Stimulated activated CD4-positive, alpha-beta T cell treated with anti-CD3 and anti-CD28 coated beads, Interleukin-1b, Interleukin-23, amount 100 ng/mL, for 48 hours (primary cell): ENCODE results near the gene ADGRV1.

ENCODE experiments used
- DNase-seq: peaks from one replicate; pipeline ENCODE4 v3.0.0-alpha.2; 2020

The ADGRV1 gene, protein sequence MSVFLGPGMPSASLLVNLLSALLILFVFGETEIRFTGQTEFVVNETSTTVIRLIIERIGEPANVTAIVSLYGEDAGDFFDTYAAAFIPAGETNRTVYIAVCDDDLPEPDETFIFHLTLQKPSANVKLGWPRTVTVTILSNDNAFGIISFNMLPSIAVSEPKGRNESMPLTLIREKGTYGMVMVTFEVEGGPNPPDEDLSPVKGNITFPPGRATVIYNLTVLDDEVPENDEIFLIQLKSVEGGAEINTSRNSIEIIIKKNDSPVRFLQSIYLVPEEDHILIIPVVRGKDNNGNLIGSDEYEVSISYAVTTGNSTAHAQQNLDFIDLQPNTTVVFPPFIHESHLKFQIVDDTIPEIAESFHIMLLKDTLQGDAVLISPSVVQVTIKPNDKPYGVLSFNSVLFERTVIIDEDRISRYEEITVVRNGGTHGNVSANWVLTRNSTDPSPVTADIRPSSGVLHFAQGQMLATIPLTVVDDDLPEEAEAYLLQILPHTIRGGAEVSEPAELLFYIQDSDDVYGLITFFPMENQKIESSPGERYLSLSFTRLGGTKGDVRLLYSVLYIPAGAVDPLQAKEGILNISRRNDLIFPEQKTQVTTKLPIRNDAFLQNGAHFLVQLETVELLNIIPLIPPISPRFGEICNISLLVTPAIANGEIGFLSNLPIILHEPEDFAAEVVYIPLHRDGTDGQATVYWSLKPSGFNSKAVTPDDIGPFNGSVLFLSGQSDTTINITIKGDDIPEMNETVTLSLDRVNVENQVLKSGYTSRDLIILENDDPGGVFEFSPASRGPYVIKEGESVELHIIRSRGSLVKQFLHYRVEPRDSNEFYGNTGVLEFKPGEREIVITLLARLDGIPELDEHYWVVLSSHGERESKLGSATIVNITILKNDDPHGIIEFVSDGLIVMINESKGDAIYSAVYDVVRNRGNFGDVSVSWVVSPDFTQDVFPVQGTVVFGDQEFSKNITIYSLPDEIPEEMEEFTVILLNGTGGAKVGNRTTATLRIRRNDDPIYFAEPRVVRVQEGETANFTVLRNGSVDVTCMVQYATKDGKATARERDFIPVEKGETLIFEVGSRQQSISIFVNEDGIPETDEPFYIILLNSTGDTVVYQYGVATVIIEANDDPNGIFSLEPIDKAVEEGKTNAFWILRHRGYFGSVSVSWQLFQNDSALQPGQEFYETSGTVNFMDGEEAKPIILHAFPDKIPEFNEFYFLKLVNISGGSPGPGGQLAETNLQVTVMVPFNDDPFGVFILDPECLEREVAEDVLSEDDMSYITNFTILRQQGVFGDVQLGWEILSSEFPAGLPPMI (N-terminal part only)

DNA sequence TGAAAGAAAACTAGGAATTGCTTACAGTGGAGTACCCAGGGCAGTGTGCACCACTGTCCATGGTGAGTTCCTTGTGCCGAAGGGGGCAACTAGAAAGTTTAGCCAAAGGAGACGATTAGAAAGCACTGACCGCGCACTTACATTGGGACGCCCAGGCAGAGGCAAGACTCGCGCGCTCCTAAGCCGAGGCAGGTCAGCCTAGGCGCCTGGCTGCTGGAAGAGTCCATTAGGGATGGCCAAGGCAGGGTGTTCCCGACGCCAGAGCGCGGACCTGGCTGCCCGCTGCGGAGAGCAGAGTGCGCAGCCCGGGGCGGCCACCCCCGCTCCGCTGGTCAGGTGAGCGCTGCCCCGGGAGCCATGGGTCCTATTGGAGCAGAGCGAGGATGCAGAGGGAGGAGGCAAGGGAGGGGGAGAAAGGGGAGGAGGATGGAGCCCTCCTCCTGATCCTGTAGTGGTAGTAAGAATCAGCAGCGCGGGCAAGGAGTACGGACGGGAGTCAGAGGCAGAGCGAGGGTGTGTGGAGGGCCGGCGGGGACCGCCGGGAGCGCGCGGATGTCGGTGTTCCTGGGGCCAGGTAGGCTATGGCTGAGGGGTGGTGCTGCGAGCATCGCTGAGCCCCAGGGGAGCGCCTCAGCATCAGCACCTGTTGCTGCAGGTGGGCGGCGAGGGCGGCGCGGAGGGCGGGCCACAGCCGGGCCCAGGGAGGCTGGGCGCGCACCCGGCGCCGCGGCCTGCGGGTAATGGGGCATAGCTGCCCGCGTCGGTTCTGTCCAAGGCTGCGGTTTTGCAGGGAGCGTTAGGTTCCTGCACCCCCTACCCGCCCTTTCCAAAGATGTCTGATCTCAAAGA is at the start of gene ADGRV1:
Gene ADGRV1, plus strand, starts transcription at position 454 of the 849 bp plus-strand sequence. Its CDS starts 99 bp downstream, at position 553.
- DNase-seq: no peak

DNA sequence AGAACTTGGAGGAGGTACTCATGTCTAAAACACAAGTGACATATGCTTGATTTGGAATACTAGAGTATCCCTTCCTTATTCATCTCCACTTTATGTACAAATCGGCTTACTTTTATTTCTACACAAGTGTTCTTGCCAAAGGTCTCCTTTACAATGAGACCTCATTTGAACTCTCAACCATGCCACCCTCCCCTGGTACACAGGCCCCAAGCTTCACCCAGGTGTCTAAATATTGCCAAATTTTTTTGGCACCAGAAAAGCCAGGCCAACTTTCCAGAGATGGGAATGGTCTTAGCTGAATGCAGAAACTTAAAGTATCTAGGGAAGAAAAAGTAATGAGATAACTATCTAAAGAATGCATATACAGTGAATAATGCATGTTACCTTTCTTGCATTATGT is 48.2 kb upstream of the ADGRV1 start:
- no peak for DNase-seq

DNA sequence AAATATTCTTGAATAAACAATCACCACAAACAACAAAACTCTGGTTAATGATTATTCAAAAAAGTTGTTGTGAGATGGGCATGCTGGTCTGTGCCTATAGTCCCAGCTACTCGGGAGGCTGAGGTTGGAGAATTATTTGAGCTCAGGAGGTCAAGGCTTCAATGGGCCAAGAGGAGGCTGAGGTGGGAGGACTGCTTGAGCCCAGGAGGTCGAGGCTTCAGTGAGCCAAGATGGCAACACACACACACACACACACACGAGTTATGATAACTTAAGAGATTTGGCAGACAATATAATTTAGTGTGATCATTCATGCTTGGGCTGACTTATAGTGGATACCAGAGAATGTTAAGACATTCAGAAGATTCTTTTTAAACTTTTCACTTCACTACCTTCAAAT is 44.1 kb upstream of the ADGRV1 start:
- DNase-seq: no peak

DNA sequence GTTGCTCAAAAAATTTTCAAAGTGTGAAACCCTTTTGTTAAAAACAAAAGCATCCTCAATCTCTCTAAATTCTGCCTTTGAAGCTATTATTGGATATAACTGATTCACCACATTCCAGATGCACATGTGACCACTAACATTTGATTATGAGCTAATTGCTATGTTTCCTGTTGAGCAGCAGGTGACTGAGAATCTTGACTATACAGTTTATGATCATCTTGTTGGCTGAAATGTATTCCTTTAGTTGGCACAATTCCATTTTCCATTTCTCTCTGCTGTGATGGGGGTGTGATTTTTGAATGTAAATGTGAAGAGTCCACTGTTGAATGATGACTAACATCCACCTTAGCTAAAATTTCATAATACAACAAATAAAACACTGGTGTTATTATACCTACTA is 39.9 kb upstream of the ADGRV1 start:
- no peak for DNase-seq

DNA sequence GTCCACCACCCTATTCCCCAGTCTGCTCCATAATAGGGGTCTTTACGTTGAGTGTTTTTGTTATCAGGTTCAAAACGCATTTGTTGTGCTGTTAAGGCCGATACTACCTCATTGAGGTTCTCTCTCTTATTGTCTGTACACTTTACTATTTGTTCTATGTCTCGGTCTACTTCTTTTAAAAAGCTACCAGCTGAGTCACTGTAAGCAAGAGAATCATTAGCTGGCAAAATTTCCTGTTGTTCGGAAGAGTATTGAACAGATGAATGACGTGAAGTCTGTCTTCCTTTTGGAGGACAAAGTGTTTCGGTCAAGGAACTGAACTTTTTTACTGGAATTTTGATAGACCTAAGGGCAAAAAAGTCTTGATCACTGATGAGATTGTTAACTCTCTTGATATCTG is 39.5 kb upstream of the ADGRV1 start:
- no peak for DNase-seq

DNA sequence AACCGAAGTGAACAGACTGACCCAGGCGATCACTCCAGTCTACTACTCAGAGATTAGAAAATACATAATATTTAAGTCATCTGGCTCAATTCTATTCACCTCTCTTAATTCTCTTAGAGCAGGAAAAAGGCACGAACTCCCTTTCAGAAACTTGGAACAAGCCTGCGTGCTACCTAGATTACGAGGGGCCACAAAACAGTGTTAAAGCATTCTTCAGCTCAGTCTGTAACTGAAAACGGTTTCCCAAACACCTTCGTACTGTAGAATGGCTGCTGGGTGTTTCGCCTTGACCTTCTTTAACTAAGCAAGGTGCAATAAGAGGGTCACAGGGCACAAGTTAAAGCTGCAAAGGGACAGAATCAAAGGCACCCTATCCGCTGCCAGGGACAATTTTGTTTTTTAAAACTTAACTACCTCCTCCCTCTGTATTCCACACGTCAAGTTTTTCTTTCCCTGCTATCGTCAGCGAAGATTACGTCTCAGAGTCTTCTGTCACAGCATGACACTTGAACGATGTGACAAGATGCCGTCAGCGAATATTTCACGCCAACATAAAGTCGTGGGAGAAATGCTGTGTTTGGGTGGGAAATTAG is 29.9 kb upstream of the ADGRV1 start:
- DNase-seq: peak; percentile 10

DNA sequence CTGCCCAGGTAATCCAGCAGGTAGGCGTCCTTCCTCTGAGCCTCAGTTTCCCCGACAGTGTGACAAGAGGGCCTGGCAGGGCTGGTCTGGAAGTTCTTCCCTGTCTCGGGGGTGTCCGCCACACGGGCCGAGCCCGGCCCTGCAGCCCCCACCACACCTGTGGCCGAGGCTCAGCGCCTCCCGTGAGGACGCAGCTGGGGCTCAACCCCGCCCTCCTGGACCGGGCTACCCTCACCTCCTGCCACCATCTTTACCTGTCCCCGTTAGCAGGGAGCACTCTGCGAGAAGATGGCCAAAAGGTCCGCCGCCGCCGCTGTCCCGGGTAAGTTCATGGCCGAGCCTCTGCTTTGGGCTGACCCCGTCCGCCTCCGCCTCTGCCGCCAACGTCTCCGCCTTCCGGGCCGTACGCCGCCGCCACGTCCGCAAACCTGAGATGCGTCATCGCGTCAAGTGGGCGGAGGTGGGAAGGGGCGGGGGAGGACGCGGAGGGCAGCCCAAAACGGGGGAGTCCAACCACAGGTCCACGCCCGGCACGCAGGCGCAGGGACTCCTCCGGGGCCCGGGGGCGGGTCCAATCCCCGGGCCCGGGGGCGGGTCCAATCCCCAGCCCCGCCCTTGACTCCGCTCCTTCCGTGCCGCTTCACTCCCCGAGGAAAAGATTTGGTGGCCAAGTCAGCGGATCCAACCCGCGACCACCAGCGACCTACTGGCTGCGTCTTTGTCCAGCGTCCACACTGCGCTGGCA is 29.2 kb upstream of the ADGRV1 start, which contains the start of gene LYSMD3:
Gene LYSMD3, minus strand, starts transcription at position 391 of the 745 bp plus-strand sequence. CDS start 4,295 bp downstream, outside the sequence.
- DNase-seq: peak; percentile 94

DNA sequence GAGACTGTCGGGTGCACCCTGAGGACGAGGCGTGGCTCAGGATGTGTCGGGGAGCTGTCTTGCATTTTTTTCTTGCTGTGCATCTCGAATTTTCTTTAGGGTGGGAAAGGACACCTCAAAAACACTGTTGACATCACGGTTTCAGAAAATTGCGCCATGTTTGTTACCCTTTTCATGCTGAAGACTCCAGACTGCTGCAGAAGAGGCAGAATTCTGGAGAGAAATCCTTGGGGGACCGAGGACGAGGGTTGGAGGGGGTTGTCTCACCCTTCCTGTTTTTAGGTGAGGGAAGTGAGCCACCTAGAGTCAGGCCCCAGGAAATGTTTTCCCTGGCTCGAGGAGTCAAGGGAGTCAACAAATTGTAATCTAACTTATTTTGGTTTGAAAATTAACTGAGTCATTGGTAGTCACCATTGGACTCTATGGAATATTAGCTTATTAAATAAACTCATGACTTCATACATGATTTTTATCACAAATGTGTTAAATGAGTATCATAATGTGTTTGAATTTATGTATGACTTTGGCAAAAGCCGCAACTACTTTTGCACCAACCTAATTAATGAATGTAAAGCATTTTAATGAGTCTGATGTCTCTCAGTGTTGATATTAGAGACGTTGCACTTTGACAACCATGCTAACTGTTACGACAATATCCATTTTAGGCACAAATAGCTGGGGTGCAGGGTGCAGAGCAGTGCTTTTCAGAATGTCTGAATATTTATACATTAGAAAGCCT is 28.5 kb upstream of the ADGRV1 start:
- peak; percentile 64 for DNase-seq

DNA sequence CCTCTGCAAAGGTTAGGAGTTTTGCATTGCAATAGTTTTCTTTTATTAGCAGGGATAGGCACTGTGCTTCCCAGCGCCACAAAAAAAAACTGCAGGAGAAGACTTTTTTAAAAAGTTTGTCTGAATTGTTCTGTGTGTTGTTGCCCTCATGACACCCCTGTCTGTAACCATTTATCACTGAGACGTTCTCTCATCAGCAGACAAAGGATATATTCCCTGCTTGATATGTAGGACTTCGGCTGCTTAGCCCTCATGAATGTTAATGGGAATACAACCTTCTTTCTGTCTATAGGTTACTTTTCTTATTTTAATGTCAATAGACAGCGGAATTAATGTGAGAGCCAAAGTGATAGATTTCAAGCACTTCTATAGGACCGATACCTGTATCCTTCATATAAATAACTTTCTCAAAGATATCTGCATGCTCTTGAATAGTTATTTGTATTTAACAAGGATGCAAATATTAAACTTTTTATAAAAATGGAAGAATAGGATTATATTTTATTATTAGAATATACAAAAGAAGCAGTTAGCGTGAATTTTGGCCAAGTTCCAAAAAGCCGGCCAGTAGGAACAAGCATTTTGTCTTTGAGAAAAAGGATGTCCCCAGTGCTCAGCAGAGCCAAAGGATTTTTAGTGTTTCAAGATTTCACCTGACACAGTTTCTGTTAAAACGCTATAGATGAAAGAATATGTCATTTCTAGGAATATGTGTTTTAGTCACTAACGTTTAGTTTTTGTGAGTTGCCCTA is 27.7 kb upstream of the ADGRV1 start:
- no peak for DNase-seq

DNA sequence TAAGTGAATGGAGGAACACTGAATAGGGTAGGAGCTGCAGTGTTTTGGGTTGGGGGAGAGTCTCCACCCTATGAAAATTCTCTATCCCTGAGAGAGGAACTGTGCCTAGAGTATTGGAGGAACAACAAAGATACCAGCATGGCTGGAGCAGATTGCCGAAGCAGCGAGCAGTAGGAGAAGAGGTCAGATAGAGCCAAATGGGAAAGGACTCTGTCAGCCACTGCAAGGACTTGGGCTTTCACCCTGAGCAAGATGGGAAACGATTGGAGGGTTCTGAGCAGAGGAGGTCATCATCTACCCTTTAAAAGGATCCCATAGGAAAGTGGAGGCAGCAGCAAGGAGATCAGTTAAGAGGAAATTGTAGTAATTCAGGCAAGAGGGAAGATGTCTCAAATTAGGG is 24.8 kb upstream of the ADGRV1 start:
- DNase-seq: no peak

DNA sequence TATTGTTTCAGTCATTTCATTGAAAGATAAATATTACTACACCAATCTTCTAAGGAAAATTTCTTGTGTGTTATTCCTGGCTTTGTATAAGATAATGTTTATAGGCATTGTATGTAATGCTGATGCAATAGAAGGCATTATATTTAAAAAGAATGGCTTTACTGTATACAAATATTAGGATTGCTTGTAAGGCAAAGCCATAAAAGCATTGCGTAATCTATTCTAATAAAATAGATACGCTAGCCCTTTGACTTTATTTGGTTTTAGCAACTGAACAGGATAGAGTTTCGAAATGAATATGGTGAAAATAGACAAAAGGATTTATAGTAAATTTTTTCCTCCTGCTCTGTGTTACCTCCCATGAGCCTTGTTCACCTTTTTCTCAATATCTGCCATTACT is 23.7 kb upstream of the ADGRV1 start:
- DNase-seq: no peak

DNA sequence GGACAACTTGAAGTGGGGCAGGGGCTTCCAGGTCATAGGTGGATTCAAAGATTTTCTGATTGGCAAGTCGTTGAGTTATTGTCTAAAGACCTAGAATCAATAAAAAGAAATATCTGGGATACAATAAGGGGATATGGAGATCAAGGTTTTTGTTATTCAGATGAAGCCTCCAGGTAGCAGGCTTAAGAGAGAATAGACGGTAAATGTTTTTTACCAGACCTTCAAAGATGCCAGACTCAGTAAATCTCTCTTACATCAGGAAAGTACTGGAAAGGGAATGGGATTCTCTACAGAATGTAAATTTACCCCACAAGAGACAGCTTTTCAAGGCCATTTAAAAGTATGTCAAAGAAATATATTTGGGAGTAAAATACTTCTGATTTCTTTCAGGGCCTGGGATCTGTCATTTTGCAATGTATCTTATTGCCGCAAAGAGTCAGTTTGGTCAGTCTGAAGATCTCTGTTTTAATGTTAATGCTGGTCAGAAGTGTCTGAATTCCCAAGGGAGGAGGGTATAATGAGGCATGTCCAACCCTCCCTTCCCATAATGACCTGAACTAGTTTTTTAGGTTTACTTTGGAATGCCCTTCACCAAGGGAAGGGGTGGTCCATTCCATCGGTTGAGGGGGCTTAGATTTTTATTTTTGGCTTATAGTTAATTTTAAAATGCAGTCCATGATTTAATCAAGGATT is 15.6 kb upstream of the ADGRV1 start:
- no peak for DNase-seq

DNA sequence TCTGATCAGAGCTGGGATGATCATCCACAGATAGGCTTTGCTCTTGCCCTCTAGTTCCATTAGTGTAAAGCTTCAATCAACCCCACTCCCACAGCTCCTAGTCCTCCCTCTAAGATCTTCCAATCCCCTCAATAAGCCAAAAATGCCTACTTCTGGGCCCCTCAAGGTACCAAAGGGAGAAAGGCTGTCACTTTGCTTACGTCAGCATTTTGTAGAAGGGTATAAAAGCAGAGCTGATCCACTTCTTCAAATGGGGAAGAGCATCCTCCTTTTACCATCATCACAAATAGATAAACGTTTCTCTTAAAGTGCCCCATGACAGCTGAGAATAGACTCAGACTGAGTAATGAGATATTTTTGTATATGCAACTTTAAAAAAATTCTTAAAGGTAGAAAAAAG is 13.1 kb upstream of the ADGRV1 start:
- no peak for DNase-seq

DNA sequence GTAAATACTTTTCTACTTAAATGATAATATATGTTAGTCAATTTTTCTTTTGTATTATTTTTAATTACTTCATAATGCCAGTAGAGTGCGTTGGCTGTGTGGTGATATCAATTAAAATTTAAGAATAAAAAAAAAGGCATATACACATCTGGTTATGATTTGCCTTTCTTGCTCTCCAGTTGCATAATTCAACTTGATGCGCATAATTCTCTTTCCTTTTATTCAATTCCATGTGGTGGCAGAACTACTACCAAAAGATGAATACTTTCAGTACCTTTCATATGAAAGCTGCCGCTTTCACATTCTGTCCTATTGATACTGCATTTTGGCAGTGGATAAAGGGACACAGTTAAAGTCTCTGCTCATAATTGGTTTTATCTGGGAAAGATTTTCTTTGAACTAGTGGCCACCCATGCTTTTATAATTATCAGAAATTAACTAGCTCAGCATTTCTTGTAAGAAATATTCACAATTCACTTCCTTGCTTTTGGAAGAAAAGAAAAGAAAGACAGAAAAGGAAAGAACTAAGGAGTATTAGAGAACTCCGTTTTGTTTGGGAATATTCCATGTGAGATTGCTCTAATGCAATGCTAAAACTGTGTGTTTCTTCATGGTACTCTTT is 12.3 kb upstream of the ADGRV1 start:
- DNase-seq: no peak

DNA sequence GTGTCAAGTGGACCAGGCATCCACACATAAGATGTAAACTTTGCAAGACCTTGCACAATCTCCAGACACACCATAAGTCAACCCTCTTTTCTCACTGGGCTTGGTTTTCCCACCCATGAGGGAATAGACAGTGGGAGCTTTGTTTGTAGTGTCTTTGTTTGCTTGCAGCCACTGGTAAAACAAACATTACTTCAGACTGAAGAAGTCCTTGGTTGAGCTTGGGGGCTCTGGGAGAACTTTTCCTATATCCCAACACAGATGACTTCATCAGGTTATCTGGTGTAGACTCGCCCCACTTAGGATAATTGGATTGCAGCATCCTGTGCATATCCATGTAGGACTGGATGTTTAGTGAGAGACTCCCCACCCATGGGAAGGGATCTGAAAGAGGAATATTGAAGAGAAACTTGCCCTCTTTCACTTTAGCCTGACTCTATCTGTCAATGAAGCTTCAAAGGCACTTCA is 11.5 kb upstream of the ADGRV1 start:
- DNase-seq: no peak

DNA sequence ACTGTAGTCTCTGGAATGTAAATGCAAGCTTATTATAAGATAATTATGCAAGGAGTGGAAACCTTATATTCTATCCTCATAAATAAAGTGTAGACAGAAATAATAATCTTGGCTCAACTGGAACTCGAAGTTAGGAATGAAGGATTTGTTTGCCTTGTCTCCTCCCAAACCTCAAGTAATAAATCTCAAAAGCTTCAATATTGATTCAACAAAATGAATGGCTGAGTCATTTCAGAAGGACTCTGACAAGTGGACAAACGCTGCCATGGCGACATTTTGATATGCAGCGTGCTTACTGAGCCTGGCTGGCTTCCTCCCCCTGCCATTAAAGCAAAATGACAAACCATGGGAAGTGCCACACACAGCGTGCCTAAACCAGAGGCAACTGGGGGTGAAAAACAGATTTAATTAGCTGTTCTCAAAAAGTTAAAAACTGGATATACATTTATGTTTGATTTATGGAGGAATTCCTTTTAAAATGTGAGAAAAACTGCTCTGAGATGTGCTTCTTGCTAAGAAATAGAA is 10.5 kb upstream of the ADGRV1 start:
- DNase-seq: no peak

DNA sequence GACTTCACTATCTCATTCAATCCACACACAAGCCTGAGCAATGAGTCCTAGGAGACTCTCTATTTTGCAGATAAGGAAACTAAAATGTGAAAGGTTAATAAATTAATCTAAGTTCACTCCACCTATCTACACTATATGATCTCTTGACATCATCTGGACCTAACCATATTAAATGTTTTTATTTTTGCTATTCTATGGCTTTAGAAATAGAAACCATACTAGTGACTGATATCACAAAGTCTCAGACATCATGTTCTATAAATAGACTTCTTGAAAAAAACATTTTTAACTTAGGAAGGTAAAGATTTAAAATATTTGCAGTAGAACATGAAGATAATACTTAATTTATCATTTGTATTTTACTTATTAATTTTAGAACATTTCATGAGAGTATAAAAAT is 9.4 kb upstream of the ADGRV1 start:
- no peak for DNase-seq
